NB4 (cell line): Measurements from ENCODE around the gene BMP7.

Experiments used
- POLR2A ChIP-seq: IDR thresholded peaks from 2 replicates; pipeline ENCODE4 v1.6.1; 2011; ENCODE audit warnings: mild to moderate bottlenecking; ENCODE audit not compliant: insufficient read length; ENCODE audit errors: extremely low read depth
- TF ChIP-seq, protein P1 (sequence below): IDR thresholded peaks from one replicate; pipeline ENCODE4 v1.5.1; 2012; ENCODE audit warnings: low read depth, low read length
- TF ChIP-seq, protein P2 (sequence below): IDR thresholded peaks from 2 replicates; pipeline ENCODE4 v1.6.1; 2011; ENCODE audit warnings: low read depth, low read length

DNA sequence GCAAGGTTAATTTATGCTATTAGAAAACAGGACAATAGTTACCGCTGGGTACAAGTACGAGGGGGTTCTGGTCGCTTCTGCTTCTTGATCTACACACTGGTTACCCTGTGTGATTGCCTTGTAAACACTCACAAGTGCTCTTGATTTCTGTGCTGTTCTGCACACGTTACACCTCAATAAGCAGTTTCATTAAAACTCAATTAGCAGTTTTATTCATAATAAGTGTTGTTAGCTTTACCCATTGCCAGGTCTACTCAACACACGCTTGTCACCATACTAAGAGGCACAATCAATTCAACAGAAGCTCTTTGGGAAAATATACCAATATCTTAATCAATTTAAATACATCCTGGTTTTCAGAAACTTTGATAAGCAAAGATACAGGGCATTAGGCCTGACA, 20.4 kb downstream of the BMP7 start:
- TF ChIP-seq, protein P1, sequence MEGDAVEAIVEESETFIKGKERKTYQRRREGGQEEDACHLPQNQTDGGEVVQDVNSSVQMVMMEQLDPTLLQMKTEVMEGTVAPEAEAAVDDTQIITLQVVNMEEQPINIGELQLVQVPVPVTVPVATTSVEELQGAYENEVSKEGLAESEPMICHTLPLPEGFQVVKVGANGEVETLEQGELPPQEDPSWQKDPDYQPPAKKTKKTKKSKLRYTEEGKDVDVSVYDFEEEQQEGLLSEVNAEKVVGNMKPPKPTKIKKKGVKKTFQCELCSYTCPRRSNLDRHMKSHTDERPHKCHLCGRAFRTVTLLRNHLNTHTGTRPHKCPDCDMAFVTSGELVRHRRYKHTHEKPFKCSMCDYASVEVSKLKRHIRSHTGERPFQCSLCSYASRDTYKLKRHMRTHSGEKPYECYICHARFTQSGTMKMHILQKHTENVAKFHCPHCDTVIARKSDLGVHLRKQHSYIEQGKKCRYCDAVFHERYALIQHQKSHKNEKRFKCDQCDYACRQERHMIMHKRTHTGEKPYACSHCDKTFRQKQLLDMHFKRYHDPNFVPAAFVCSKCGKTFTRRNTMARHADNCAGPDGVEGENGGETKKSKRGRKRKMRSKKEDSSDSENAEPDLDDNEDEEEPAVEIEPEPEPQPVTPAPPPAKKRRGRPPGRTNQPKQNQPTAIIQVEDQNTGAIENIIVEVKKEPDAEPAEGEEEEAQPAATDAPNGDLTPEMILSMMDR, result no peak
- TF ChIP-seq POLR2A, result no peak
- TF ChIP-seq, protein P2, sequence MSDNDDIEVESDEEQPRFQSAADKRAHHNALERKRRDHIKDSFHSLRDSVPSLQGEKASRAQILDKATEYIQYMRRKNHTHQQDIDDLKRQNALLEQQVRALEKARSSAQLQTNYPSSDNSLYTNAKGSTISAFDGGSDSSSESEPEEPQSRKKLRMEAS, result no peak
